WTC11 (cell line): ENCODE data around the gene PLCG2.

Experiments
- ZNF121 ChIP-seq: sonication (generic); formaldehyde crosslinking; IDR thresholded peaks from 2 replicates; pipeline ENCODE4 v1.8.0; 2023; ENCODE audit warnings: missing genetic modification reagents
- TF ChIP-seq, protein P1 (sequence below): fragments of 200-600 bp; IDR thresholded peaks from 2 replicates; pipeline ENCODE4 v1.8.0; 2022; ENCODE audit warnings: antibody characterized with exemption

DNA sequence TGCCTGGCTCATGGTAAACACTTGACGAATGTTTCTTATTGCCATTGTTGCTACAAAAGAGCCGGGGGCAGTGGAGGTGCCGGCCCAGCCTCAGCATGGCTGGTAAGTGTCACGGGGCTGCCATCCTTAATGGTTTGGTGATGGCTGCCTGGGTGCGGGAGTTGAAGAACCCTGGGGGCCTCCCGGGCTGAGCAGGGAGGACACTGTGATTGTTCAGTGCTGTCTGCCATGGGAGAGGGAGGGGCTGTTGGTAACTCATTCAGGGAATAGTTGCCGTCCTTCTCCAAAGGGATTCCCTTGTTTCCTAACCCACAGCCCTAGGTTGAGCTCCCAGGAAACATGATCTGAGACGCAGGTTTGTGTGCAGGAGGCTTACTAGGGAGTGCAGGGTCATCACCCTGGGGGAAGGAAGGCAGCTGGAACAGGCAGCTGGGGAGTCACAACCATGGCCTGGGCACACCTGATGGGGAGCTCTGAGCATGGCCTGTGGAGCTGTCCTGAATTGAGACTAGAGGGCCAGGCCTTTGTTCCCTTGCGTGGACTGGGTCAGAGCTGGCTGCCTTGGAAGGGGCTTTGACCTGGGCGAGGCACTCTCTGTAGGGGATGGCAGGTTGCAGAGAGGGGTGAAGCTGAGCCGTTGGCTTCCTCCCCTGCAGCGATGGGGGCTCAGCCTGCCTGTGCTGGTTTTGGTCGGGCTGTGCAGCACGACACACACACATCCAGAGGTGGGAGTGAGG lies 85.7 kb downstream of the PLCG2 start:
- TF ChIP-seq ZNF121 (CRISPR knock-in tag), result no peak
- TF ChIP-seq, protein P1, sequence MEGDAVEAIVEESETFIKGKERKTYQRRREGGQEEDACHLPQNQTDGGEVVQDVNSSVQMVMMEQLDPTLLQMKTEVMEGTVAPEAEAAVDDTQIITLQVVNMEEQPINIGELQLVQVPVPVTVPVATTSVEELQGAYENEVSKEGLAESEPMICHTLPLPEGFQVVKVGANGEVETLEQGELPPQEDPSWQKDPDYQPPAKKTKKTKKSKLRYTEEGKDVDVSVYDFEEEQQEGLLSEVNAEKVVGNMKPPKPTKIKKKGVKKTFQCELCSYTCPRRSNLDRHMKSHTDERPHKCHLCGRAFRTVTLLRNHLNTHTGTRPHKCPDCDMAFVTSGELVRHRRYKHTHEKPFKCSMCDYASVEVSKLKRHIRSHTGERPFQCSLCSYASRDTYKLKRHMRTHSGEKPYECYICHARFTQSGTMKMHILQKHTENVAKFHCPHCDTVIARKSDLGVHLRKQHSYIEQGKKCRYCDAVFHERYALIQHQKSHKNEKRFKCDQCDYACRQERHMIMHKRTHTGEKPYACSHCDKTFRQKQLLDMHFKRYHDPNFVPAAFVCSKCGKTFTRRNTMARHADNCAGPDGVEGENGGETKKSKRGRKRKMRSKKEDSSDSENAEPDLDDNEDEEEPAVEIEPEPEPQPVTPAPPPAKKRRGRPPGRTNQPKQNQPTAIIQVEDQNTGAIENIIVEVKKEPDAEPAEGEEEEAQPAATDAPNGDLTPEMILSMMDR, result no peak
